Right ventricle myocardium inferior (tissue), 1 donor: ENCODE data around the gene NEB. TPM values are rescaled to one million over a fixed set of nuclear protein-coding genes. Genes with fewer than 3 reads are reported as not detected.
"Not testable (repeated sequence)": the region's sequence is repeated elsewhere in the genome, so short reads cannot be mapped to it uniquely, and the experiment has no call there.

Experiments
- ATAC-seq: fragments of 200-7000 bp; cut with Tn5 transposase; one replicate; pipeline ENCODE4 v1.9.1; 2020; ENCODE audit warnings: mild to moderate bottlenecking, moderate library complexity
- DNase-seq: peaks from one replicate; pipeline ENCODE4 v3.0.0; 2021; ENCODE audit errors: missing footprints
- intact Hi-C: fragments of 100-400 bp; cut with DNase I; formaldehyde crosslinking; loops from one replicate; pipeline ENCODE4 v1.11.0; 2022
- total RNA-seq: library from RNA; stranded (reverse); fragmentation: NEBNext Ultra II Directional; extraction: Animal tissue kit (Norgen Biotek cat#: 25700); gene quantifications from one replicate; pipeline ENCODE4 v1.2.1, GENCODE V29; 2021
- donor health status: DM: no; HTN: yes; CAD: no; lungs with severe emphysema.

Gene NEB
- total RNA-seq, 1 donor from 2014 or later = 0.87 TPM

- no peak for DNase-seq
- intact Hi-C loops = no loop called here
- no peak for ATAC-seq
These were observed 15.5 kb downstream of the NEB start for GRCh38 chr2:151718796-151719195.

- ATAC-seq (no peak), DNase-seq (no peak)
- intact Hi-C loops = no loop called here
These were observed 16.0 kb downstream of the NEB start for GRCh38 chr2:151718247-151718646.

GRCh38 chr2:151716721-151717120 lies 17.6 kb downstream of the NEB start:
- DNase-seq = no peak
- intact Hi-C loops = no loop called here
- no peak for ATAC-seq

GRCh38 chr2:151713291-151713903 lies 20.9 kb downstream of the NEB start:
- DNase-seq (no peak), ATAC-seq (no peak)
- intact Hi-C loops = no loop called here

- intact Hi-C loops = no loop called here
- no peak for ATAC-seq
- DNase-seq = no peak
These were observed 23.3 kb downstream of the NEB start for GRCh38 chr2:151711025-151711424.

- ATAC-seq (no peak), DNase-seq (no peak)
- intact Hi-C loops = no loop called here
These were observed 25.5 kb downstream of the NEB start for GRCh38 chr2:151708788-151709187.

GRCh38 chr2:151707857-151708256 lies 26.4 kb downstream of the NEB start:
- intact Hi-C loops = no loop called here
- DNase-seq = no peak
- ATAC-seq = no peak

- not testable (repeated sequence) for ATAC-seq
These were observed 29.8 kb downstream of the NEB start for GRCh38 chr2:151704480-151704961.

GRCh38 chr2:151698134-151698533 lies 36.1 kb downstream of the NEB start:
- intact Hi-C loops, ATAC-seq, DNase-seq: not testable (repeated sequence)

More at GRCh38 chr2:151704480-151704961, 29.8 kb downstream of the NEB start:
- intact Hi-C loops, DNase-seq: not testable (repeated sequence)

GRCh38 chr2:151695778-151696177 lies 38.5 kb downstream of the NEB start:
- no peak for ATAC-seq

GRCh38 chr2:151691631-151692030 lies 42.6 kb downstream of the NEB start:
- DNase-seq = no peak
- ATAC-seq = no peak
- intact Hi-C loops = no loop called here

More at GRCh38 chr2:151695778-151696177, 38.5 kb downstream of the NEB start:
- intact Hi-C loops = no loop called here
- no peak for DNase-seq

- DNase-seq = no peak
- intact Hi-C loops = no loop called here
- no peak for ATAC-seq
These were observed 45.6 kb downstream of the NEB start for GRCh38 chr2:151688719-151689118.

GRCh38 chr2:151682459-151683003 lies 51.7 kb downstream of the NEB start:
- DNase-seq (no peak), ATAC-seq (no peak)
- intact Hi-C loops = no loop called here

GRCh38 chr2:151681051-151681450 lies 53.2 kb downstream of the NEB start:
- intact Hi-C loops = no loop called here
- ATAC-seq (no peak), DNase-seq (no peak)

GRCh38 chr2:151679994-151680393 lies 54.3 kb downstream of the NEB start:
- DNase-seq (no peak), ATAC-seq (no peak)
- intact Hi-C loops = no loop called here

GRCh38 chr2:151678849-151679248 lies 55.4 kb downstream of the NEB start:
- ATAC-seq = no peak
- no peak for DNase-seq
- intact Hi-C loops = no loop called here

GRCh38 chr2:151673016-151673415 lies 61.3 kb downstream of the NEB start:
- DNase-seq (no peak), ATAC-seq (no peak)
- intact Hi-C loops = no loop called here

- ATAC-seq = no peak
- intact Hi-C loops = no loop called here
- DNase-seq = no peak
These were observed 62.0 kb downstream of the NEB start for GRCh38 chr2:151672277-151672676.

GRCh38 chr2:151670846-151671597 lies 63.3 kb downstream of the NEB start:
- intact Hi-C loops = no loop called here
- ATAC-seq (peak; percentile 64), DNase-seq (no peak)

GRCh38 chr2:151670346-151670745 lies 63.9 kb downstream of the NEB start:
- ATAC-seq (peak; percentile 34), DNase-seq (no peak)
- intact Hi-C loops = no loop called here
